HL-60/S4 treated with retinoic acid at 250 ng/mL for 4 days and 3 days (cell line): ENCODE results near the gene SEMA3D.

Source experiments
- in situ Hi-C: fragments of 300-500 bp; cut with MboI; formaldehyde crosslinking; loops from 2 replicates; pipeline ENCODE4 v1.7.0; 2022; ENCODE audit warnings: low sequenced_read_pairs

SEMA3D gene

GRCh38 chr7:85130702-85131101, 56.2 kb downstream of the SEMA3D start:
- in situ Hi-C loops = no loop called here

GRCh38 chr7:85126383-85126782, 60.5 kb downstream of the SEMA3D start:
- in situ Hi-C loops = no loop called here

GRCh38 chr7:85125651-85126131, 61.2 kb downstream of the SEMA3D start:
- in situ Hi-C loops = no loop called here

- in situ Hi-C loops = no loop called here
Observed at GRCh38 chr7:85125176-85125575, 61.7 kb downstream of the SEMA3D start.

GRCh38 chr7:85119934-85120333, 66.9 kb downstream of the SEMA3D start:
- in situ Hi-C loops = no loop called here

- in situ Hi-C loops = no loop called here
Observed at GRCh38 chr7:85115862-85116261, 71.0 kb downstream of the SEMA3D start.

GRCh38 chr7:85115006-85115405, 71.8 kb downstream of the SEMA3D start:
- in situ Hi-C loops = no loop called here

GRCh38 chr7:85114342-85114741, 72.5 kb downstream of the SEMA3D start:
- in situ Hi-C loops = no loop called here

GRCh38 chr7:85111761-85112160, 75.1 kb downstream of the SEMA3D start:
- in situ Hi-C loops = no loop called here

- in situ Hi-C loops = no loop called here
Observed at GRCh38 chr7:85106719-85107118, 80.1 kb downstream of the SEMA3D start.

GRCh38 chr7:85104432-85105205, 82.2 kb downstream of the SEMA3D start:
- in situ Hi-C loops = no loop called here

- in situ Hi-C loops = no loop called here
Observed at GRCh38 chr7:85103962-85104361, 82.9 kb downstream of the SEMA3D start.

- in situ Hi-C loops = no loop called here
Observed at GRCh38 chr7:85103357-85103756, 83.5 kb downstream of the SEMA3D start.

GRCh38 chr7:85102813-85103350, 84.0 kb downstream of the SEMA3D start:
- in situ Hi-C loops = no loop called here

GRCh38 chr7:85101347-85101746, 85.5 kb downstream of the SEMA3D start:
- in situ Hi-C loops = no loop called here

GRCh38 chr7:85097844-85098243, 89.0 kb downstream of the SEMA3D start:
- in situ Hi-C loops = no loop called here

GRCh38 chr7:85095806-85096205, 91.0 kb downstream of the SEMA3D start:
- in situ Hi-C loops = no loop called here

- in situ Hi-C loops = no loop called here
Observed at GRCh38 chr7:85095366-85095765, 91.5 kb downstream of the SEMA3D start.

GRCh38 chr7:85094046-85094725, 92.7 kb downstream of the SEMA3D start:
- in situ Hi-C loops = no loop called here

GRCh38 chr7:85091565-85091928, 95.3 kb downstream of the SEMA3D start:
- in situ Hi-C loops = no loop called here

- in situ Hi-C loops = no loop called here
Observed at GRCh38 chr7:85090919-85091564, 95.8 kb downstream of the SEMA3D start.

- in situ Hi-C loops = no loop called here
Observed at GRCh38 chr7:85090143-85090542, 96.7 kb downstream of the SEMA3D start.
